Retina (tissue), 1 donor: ENCODE results near the gene TUBB3.
"Not testable (repeated sequence)": the region's sequence is repeated elsewhere in the genome, so short reads cannot be mapped to it uniquely, and the experiment has no call there.

Experiments
- DNase-seq: peaks from one replicate; pipeline ENCODE4 v3.0.0-alpha.2; 2016

TUBB3 gene

DNA sequence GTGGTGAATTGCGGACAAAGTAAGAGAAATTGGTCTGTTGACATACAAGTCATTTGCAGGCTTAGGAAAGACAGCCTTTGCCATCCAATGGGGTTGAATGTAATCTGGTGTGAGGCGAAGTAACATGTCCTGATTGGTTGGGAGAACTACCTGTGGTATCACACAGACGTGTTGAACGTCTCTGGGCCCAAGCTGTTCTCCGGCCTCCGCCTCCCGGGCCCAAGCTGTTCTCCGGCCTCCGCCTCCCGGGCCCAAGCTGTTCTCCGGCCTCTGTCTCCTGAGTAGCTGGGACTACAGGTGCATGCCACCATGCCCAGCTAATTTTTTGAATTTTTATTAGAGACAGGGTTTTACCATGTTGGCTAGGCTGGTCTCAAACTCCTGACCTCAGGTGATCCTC, 44.9 kb downstream of the TUBB3 start:
- DNase-seq = not testable (repeated sequence)

DNA sequence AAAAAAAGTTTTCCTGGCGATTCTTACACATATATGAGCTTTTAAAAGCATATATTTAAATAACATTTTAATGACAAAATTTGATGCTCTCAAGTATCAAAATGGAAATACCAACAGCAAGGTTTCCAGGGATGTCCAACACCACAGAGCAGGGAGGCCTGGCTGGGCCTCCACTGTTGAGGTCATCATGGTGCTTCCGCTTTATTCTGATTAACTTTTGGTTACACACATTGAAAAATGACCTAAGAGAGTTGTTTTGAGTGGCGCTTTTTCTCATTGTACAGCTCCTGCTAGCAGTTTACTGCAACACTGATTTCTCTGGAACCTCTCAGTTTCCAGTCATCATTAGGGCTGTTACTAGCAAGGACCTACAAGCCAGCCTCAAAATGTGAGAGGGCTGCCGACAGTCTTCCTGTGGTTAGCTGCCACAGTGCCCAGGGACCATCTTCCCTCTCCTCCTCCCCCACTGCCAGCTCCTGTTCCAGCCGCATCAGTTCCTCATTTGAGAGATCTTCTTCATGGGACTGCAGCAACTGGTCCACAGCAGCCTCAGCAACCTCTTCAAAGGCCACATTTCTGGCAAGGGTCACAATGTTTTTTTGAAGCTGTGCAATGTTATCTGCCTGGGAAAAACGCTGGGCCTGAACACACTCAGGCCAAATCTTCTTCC, 46.7 kb downstream of the TUBB3 start:
- no peak for DNase-seq

DNA sequence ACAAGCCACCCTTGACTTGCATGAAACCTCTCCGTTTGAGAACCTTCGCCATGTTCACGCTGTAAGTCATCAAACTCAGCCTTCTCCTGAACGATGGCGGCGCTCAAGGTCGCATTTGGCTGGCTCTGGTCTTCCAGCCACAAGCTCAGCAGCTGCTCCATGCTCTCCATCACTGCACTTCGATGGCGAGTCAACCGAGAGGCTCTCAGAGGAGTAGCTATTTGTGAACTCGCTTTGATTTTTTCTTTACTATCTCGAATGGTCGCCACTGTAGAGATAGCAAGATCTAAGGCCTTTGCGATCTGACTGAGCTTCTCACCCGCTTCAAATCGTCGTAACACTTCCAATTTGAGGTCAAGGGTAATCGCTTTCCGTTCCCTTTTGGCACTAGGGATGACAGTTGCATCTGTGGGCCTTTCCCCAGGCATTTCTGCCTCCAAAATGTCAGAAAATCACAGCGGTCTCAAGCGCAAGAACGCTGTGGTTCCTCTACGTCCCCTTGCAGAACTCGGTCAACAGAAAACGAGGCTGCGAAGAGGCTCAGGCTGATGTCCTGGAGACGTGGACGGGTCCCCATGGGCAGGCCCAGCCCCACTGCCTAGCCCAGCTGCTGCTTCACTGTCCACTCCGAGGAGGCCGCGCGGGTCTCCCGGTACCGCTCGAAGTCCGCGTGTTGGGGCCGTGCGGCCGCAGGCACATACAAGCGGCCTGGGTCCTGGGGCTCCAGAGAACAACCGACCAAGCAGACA, 48.5 kb downstream of the TUBB3 start:
- DNase-seq = no peak

- peak; percentile 98 for DNase-seq
These were observed 49.4 kb downstream of the TUBB3 start for GRCh38 chr16:89972244-89973234.

- no peak for DNase-seq
These were observed 50.1 kb downstream of the TUBB3 start for GRCh38 chr16:89973235-89973634.

DNA sequence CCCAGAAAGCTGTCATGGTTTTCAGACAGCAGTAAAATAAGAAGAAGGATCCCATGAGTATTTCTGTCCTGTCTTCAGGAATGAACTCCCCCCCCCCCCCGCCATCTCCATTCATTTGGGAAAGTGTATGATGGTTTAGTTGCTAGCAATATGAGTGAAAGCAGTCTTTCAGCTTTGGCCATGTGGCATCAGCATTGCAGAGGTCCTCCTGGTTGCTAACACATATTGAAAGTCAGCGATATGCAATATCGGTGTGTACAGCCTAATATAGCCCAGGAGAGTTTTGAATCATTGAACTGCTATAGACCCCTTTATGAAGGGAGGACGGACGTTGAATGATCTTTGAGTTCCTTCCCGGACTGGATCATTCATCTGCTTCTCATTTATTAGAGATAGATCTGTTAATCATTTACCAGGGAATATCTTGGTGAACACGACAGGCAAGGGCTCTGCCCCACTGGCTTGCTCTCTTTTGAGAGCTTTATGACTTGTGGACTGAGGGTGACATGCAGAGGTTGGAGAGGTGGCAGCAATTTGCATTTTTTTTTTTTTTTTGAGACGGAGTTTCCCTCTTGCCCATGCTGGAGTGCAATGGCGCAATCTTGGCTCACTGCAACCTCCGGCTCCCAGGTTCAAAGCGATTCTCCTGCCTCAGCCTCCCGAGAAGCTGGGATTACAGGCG, 50.7 kb downstream of the TUBB3 start:
- no peak for DNase-seq

- no peak for DNase-seq
These were observed 51.7 kb downstream of the TUBB3 start for GRCh38 chr16:89974870-89975269.

DNA sequence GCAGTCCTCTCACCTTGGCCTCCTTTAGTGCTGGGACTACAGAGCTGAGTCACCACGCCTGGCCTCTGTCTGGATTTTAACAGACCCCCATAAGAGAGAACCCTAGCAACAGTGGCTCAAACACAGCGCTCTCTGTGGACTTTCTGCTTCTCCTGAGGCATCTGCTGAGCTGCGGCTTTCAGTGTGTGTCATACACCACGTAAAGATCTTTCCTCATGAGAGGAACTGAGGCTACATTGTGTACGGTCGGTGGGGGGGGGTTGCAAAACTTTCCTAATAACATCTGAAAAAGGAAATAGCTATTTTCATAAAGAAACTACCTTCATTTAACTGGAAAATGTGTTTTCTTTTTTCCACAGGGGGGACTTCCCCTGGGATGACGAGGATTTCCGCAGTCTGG, 58.3 kb downstream of the TUBB3 start:
- no peak for DNase-seq

DNA sequence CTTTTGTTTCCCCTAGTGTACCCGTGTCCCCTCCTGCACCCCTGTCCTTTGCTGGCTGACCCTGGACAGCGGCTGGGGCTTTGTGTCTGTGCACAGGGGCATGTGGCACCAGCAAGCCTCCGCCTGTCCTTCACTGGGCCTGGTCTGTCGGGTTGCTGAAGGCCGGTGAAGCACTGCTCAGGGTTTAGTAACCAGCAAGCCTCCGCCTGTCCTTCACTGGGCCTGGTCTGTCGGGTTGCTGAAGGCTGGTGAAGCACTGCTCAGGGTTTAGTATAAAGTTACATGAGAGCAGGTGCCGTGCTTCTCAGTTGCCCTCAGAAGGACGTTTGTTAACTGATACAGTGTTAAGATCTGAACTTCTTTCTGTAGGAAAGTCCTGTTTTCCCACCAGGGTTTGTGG, 59.2 kb downstream of the TUBB3 start:
- DNase-seq = no peak

DNA sequence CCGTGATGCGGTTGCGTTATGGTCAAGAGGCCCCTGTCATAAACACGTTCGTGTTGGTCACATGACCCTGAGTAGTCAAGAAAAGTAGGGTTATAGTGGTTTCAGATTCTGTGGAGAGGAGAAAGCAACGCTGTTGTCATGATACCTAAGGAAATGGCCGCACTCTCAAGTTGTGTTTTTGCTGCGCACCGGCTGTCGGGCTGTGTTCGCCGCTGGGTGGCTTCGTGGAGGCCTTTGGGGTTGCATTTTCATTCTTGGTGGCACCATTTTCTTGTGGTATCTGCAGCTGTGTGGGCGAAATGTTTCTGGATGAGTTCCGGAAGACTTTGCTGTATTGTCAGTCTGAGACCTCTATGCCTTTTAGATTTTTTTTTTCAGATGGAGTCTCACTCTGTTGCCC, 60.4 kb downstream of the TUBB3 start:
- DNase-seq = no peak

- DNase-seq = no peak
These were observed 61.1 kb downstream of the TUBB3 start for GRCh38 chr16:89984216-89984615.

GRCh38 chr16:89985219-89985618, 62.1 kb downstream of the TUBB3 start:
- no peak for DNase-seq
